T-helper 17 cell (primary cell): ENCODE measurements around the gene CD58. TPM values are rescaled to one million over a fixed set of nuclear protein-coding genes. Genes with fewer than 3 reads are reported as not detected.
A peak's percentile ranks its signal among the peaks of the same experiment; 100 is the strongest.
"Not testable (repeated sequence)": the region's sequence is repeated elsewhere in the genome, so short reads cannot be mapped to it uniquely, and the experiment has no call there.

Experiments used
- ATAC-seq: fragments of 150-1000 bp; cut with Tn5 transposase; 2 replicates; pipeline ENCODE4 v1.10.0; 2021; ENCODE audit warnings: mild to moderate bottlenecking, moderate library complexity
- DNase-seq, 3 donors: peaks; one replicate each; pipeline versions ENCODE4 v3.0.0 to v3.0.0-alpha.2; 2020 to 2021
- H3K9me3 ChIP-seq: one replicate; pipeline ENCODE4 v1.7.0; 2013; ENCODE audit warnings: low read length, mild to moderate bottlenecking; ENCODE audit not compliant: control insufficient read depth, poor library complexity, severe bottlenecking
- H3K27ac Mint-ChIP-seq: one replicate; pipeline ENCODE4 v1.8.0; 2022; ENCODE audit warnings: mild to moderate bottlenecking, moderate library complexity, mixed read lengths
- H3K27me3 Mint-ChIP-seq: one replicate; pipeline ENCODE4 v1.8.0; 2022; ENCODE audit warnings: mixed read lengths
- H3K36me3 Mint-ChIP-seq: one replicate; pipeline ENCODE4 v1.8.0; 2022; ENCODE audit warnings: low read depth, mixed read lengths
- H3K4me1 Mint-ChIP-seq: one replicate; pipeline ENCODE4 v1.8.0; 2022; ENCODE audit warnings: mild to moderate bottlenecking, mixed read lengths
- H3K4me3 Mint-ChIP-seq: one replicate; pipeline ENCODE4 v1.8.0; 2022; ENCODE audit warnings: mild to moderate bottlenecking, moderate library complexity, mixed read lengths
- total RNA-seq, 4 donors: library from RNA in 2 of 4; stranded (reverse) in 2 of 4; gene quantifications; one replicate each; pipeline ENCODE4 v1.2.3 and lab custom pipeline; 2022 to 2026

Gene CD58, protein sequence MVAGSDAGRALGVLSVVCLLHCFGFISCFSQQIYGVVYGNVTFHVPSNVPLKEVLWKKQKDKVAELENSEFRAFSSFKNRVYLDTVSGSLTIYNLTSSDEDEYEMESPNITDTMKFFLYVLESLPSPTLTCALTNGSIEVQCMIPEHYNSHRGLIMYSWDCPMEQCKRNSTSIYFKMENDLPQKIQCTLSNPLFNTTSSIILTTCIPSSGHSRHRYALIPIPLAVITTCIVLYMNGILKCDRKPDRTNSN
- total RNA-seq (10 to 100 TPM; 21.7 to 22.1 TPM), total RNA-seq (lab: John Stamatoyannopoulos, UW) (31.2 to 41.5 reads per million in 2 donors)

DNA sequence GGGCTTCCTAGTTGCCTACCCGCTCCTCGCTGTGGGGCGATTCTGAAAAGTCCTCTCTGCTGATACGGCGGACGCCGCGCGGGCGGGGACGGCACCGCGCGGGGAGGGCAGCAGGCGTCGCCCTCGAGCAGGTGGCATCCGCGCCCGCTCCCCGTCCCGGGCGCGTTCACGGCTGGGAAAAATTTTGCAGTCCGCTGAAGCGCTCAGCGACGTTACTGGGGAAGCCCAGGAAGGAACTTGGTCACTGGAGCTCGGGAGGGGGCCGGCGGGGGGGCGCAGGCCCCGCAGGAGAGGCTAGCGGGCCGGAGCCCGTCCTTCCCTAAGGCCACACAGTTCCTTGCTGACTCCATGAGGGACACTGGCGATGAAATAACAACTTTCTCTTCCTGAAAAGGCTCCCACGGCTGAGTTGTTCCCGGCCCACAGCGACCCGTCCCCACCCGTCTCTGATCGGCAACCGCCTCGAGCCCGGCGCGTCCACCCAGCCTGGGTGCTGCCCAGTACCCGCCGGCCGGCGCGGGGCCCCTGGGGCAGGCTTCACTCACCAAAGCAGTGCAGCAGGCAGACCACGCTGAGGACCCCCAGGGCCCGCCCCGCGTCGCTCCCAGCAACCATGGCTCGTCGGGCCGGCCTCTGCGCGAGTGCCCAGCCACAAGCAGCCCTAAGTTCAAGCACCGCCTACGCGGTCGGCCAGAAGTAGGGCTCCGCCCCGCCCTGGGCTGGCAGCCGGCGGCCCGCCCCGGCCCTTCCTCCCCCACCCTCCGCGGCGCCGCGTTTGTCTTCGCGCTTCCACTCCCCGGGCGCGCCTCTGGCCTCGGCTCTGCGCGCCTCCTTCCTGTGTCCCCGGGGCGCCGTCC is at the start of gene CD58:
CD58 (minus strand) TSS at position 669 of the 857 bp plus-strand sequence; CDS start at position 615, 54 bp downstream.
- ATAC-seq (peak; percentile 82), DNase-seq (peak; percentile 71 to 78 (median 78))
- Mint-ChIP-seq H3K4me1 (peaks cover 54% of the 10 kb centered on the region), H3K36me3 (no peaks in the 10 kb centered on the region), H3K4me3 (peak within 1 kb of the TSS; percentile 99), H3K27ac (peak within 1 kb of the TSS; percentile 99), H3K27me3 (no peaks in the 10 kb centered on the region)
- no peaks in the 10 kb centered on the region for H3K9me3 ChIP-seq

- H3K4me1 Mint-ChIP-seq, DNase-seq, ATAC-seq, H3K36me3 Mint-ChIP-seq, H3K27ac Mint-ChIP-seq, H3K27me3 Mint-ChIP-seq, H3K4me3 Mint-ChIP-seq, H3K9me3 ChIP-seq: not testable (repeated sequence)
Observed at GRCh38 chr1:116620392-116620791, 49.6 kb upstream of the CD58 start.

DNA sequence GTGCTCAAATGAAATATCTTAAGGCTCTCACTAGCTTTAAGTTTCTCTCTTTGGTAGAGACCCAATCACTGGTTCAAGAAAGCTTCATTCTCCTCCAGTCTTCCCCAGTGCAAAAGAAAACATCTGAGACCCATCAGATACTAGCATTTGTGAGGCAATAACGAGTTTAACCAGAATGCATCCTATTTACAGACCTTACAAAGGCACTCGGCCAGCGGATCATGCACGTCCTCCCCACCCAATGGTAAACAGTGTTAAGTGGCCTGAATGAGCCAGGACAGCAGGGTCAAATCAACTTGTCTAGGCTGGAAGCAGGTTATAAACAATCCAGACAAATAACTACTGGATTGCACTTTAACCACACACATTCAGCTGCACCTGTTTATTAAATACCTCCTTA is 48.3 kb upstream of the CD58 start:
- H3K4me3 Mint-ChIP-seq, ATAC-seq, H3K4me1 Mint-ChIP-seq, H3K9me3 ChIP-seq, DNase-seq, H3K27me3 Mint-ChIP-seq, H3K36me3 Mint-ChIP-seq, H3K27ac Mint-ChIP-seq: not testable (repeated sequence)

GRCh38 chr1:116617808-116618207 is 47.0 kb upstream of the CD58 start:
- not testable (repeated sequence) for H3K27me3 Mint-ChIP-seq, H3K4me3 Mint-ChIP-seq

DNA sequence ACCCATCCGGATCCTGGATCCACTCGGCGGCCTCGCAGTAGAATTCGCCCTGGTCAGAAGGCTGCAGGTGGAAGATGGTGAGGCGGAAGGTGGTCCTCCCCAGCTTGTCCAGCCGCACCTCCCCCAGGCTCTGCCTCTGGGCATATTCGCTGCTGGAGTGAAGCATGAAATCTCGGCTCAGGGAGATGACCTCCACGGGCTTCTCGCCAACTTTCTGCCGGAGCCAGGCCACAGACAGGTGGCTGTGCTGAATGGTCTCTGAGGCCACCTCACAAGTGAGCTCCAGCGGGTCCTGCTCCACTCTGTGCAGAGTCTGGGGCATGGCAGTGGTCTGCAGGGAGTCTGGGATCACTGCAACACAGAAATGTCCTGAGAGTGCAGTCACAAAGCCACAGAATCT is 43.0 kb upstream of the CD58 start:
- H3K4me1 Mint-ChIP-seq, H3K4me3 Mint-ChIP-seq, ATAC-seq, H3K36me3 Mint-ChIP-seq, H3K27ac Mint-ChIP-seq, H3K9me3 ChIP-seq, DNase-seq: not testable (repeated sequence)
- H3K27me3 Mint-ChIP-seq = peaks cover 22% of the 10 kb centered on the region

More at GRCh38 chr1:116617808-116618207, 47.0 kb upstream of the CD58 start:
- H3K4me1 Mint-ChIP-seq, H3K9me3 ChIP-seq, H3K36me3 Mint-ChIP-seq, DNase-seq, ATAC-seq, H3K27ac Mint-ChIP-seq: not testable (repeated sequence)

GRCh38 chr1:116609801-116610371 is 39.1 kb upstream of the CD58 start:
- not testable (repeated sequence) for H3K27ac Mint-ChIP-seq, DNase-seq, H3K9me3 ChIP-seq, H3K4me3 Mint-ChIP-seq, H3K36me3 Mint-ChIP-seq, ATAC-seq, H3K4me1 Mint-ChIP-seq
- H3K27me3 Mint-ChIP-seq = peaks cover 16% of the 10 kb centered on the region

- Mint-ChIP-seq H3K27ac (peak overlapping the region; percentile 46), H3K27me3 (peaks cover 16% of the 10 kb centered on the region)
- not testable (repeated sequence) for H3K4me1 Mint-ChIP-seq, H3K4me3 Mint-ChIP-seq, DNase-seq, H3K36me3 Mint-ChIP-seq, H3K9me3 ChIP-seq
- peak; percentile 67 for ATAC-seq
Observed at GRCh38 chr1:116608841-116609240, 38.0 kb upstream of the CD58 start.

DNA sequence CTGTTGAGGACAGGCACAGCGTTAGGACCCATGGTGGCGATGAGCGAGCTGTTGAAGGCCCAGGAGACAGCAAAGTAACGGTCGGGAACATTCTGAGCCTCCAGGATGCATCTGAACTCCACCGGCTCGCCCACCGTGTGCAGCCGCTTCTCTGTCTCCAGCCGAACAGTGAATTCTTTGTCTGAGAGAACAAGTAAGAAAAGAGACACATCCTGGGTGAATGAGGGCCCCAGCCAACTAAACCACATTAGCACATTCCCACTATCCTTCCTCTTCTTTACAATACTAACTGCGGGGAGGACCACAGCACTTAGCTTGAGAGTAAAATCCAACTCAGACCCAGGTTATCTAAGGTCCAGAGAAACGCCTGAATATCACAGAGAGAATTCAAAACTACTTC is 37.3 kb upstream of the CD58 start:
- Mint-ChIP-seq H3K27me3 (peaks cover 16% of the 10 kb centered on the region), H3K4me3 (peak overlapping the region; percentile 4), H3K27ac (peak overlapping the region; percentile 46)
- H3K9me3 ChIP-seq, H3K36me3 Mint-ChIP-seq, H3K4me1 Mint-ChIP-seq, ATAC-seq, DNase-seq: not testable (repeated sequence)

- not testable (repeated sequence) for H3K9me3 ChIP-seq, H3K4me1 Mint-ChIP-seq, DNase-seq, H3K4me3 Mint-ChIP-seq, ATAC-seq, H3K36me3 Mint-ChIP-seq
- Mint-ChIP-seq H3K27me3 (peaks cover 15% of the 10 kb centered on the region), H3K27ac (peak overlapping the region; percentile 46)
Observed at GRCh38 chr1:116607463-116607862, 36.6 kb upstream of the CD58 start.

GRCh38 chr1:116606067-116606466 is 35.2 kb upstream of the CD58 start:
- not testable (repeated sequence) for H3K9me3 ChIP-seq, H3K36me3 Mint-ChIP-seq, DNase-seq, H3K4me3 Mint-ChIP-seq, H3K27me3 Mint-ChIP-seq, H3K4me1 Mint-ChIP-seq
- ATAC-seq = peak; percentile 78
- peak overlapping the region; percentile 54 for H3K27ac Mint-ChIP-seq

DNA sequence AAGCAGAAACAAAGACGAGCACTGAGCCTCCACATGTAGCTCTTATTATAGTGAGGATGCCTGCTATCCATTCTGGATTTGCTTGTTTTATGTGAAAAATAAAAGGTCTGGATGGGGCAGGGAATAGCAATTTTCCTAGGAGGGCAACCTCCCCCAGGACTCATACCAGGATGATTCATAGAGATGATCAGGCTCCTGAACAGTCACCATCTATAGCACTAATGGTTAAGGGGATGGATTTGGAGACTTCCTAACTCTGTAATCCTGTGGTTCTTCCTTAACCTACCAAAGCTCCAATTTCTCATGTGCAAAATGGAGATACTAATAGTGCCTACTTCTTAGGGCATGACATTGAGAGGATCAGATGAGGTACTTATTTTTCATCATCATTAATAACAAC is 34.5 kb upstream of the CD58 start:
- Mint-ChIP-seq H3K4me1 (peaks cover 9% of the 10 kb centered on the region), H3K27me3 (no peaks in the 10 kb centered on the region), H3K4me3 (no peak overlapping the region), H3K36me3 (no peaks in the 10 kb centered on the region), H3K27ac (no peak overlapping the region)
- ATAC-seq (no peak), DNase-seq (no peak)
- H3K9me3 ChIP-seq = no peaks in the 10 kb centered on the region

DNA sequence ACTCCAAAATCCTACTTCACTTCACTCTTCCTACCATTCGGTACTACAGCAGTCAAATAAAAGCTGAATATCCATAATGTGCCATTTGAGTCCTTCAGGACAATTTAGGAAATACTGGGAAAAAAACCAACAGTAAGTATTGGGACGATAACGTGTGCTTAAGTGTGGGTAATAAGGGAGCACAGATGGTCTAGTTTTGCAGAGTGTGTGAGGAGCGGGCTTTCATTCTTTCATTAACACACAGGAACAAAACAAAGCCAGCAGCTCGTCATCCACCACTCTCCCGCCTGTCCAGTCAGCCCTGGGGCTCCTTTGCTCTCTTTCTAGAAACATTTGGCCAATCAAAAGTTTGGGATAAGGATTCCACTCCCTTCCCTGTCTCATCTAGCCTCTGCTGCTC is 33.6 kb upstream of the CD58 start:
- H3K27ac Mint-ChIP-seq, H3K9me3 ChIP-seq, H3K36me3 Mint-ChIP-seq, H3K4me3 Mint-ChIP-seq, DNase-seq, H3K27me3 Mint-ChIP-seq, ATAC-seq, H3K4me1 Mint-ChIP-seq: not testable (repeated sequence)

GRCh38 chr1:116603646-116604045 is 32.8 kb upstream of the CD58 start:
- not testable (repeated sequence) for H3K4me3 Mint-ChIP-seq, ATAC-seq, H3K9me3 ChIP-seq, H3K36me3 Mint-ChIP-seq, DNase-seq, H3K27me3 Mint-ChIP-seq, H3K4me1 Mint-ChIP-seq
- H3K27ac Mint-ChIP-seq = peak overlapping the region; percentile 63
